Keratinocyte (primary cell): ENCODE results near the gene GJD3.
"Not testable (repeated sequence)": the region's sequence is repeated elsewhere in the genome, so short reads cannot be mapped to it uniquely, and the experiment has no call there.

Experiments
- CTCF ChIP-seq, 3 experiments: IDR thresholded peaks in 1 of 3; conservative IDR thresholded peaks in 1 of 3; optimal IDR thresholded peaks in 1 of 3; 2 replicates in 2 of 3; 3 replicates in 1 of 3; pipeline versions ENCODE3 to v1.5.1; 2011; ENCODE audit warnings: low read length in 3 of 3, mild to moderate bottlenecking in 3 of 3, moderate library complexity in 2 of 3, control low read depth in 1 of 3, inconsistent platforms in 1 of 3; ENCODE audit not compliant: insufficient read depth in 2 of 3; ENCODE audit errors: extremely low read depth in 1 of 3
- EZH2 ChIP-seq: IDR thresholded peaks from one replicate; pipeline ENCODE4 v1.6.1; 2012; ENCODE audit warnings: inconsistent platforms, mild to moderate bottlenecking, low read length, moderate library complexity

- not testable (repeated sequence) for TF ChIP-seq EZH2; CTCF (optimal IDR thresholded peaks at IDR 0.05 in 1 of 3, IDR thresholded peaks at IDR 0.05 in 1 of 3, conservative IDR thresholded peaks at IDR 0.05 in 1 of 3; ENCODE audit: extremely low read depth in 1 of 3, insufficient read depth in 2 of 3, low read length in 3 of 3)
Observed at GRCh38 chr17:40367728-40368127, 3.2 kb upstream of the GJD3 start.
